SK-N-SH (cell line): ENCODE measurements around the gene MBP.

Source experiments
- CHD2 ChIP-seq: fragments of 150-350 bp; IDR thresholded peaks from 2 replicates; pipeline ENCODE4 v1.6.1; 2018; ENCODE audit warnings: low read length; ENCODE audit not compliant: partially characterized antibody
- CTCF ChIP-seq: fragments of 200-600 bp; sonication (generic); IDR thresholded peaks from 2 replicates; pipeline ENCODE4 v1.6.1; 2017; ENCODE audit warnings: antibody characterized with exemption, mild to moderate bottlenecking, moderate library complexity
- EP300 ChIP-seq, 2 experiments: IDR thresholded peaks; 2 replicates each; pipeline versions ENCODE4 v1.4.0 to v1.6.1; 2012; ENCODE audit warnings: borderline replicate concordance in 1 of 2, low read depth in 1 of 2, low read length in 1 of 2
- GABPA ChIP-seq: IDR thresholded peaks from 2 replicates; pipeline ENCODE4 v1.4.0; 2012; ENCODE audit warnings: low read depth, mild to moderate bottlenecking
- MAX ChIP-seq: IDR thresholded peaks from 2 replicates; pipeline ENCODE4 v1.4.0; 2012; ENCODE audit warnings: low read depth
- NRF1 ChIP-seq: IDR thresholded peaks from 2 replicates; pipeline ENCODE4 v1.6.1; 2012; ENCODE audit warnings: low read depth, mild to moderate bottlenecking, low read length
- REST ChIP-seq: IDR thresholded peaks from 2 replicates; pipeline ENCODE4 v1.6.1; 2012; ENCODE audit warnings: mild to moderate bottlenecking, low read depth, low read length, moderate library complexity
- SMC3 ChIP-seq: IDR thresholded peaks from 2 replicates; pipeline ENCODE4 v1.6.1; 2012; ENCODE audit warnings: low read depth, low read length, improper control_type of control experiment
- TAF1 ChIP-seq: IDR thresholded peaks from 2 replicates; pipeline ENCODE4 v1.6.1; 2012; ENCODE audit warnings: low read depth, mild to moderate bottlenecking, low read length, moderate library complexity, borderline replicate concordance
- USF2 ChIP-seq: fragments of 150-350 bp; IDR thresholded peaks from 2 replicates; pipeline ENCODE4 v1.6.1; 2017; ENCODE audit warnings: antibody characterized with exemption, low read length, low read depth, borderline replicate concordance

- TF ChIP-seq TAF1 (no peak), NRF1 (no peak), GABPA (no peak), CTCF (no peak), EP300 (IDR thresholded peaks at IDR 0.05; ENCODE audit: borderline replicate concordance in 1 of 2, low read depth in 1 of 2, low read length in 1 of 2) (no peak), CHD2 (no peak), MAX (0 out of 2 replicates have a peak, but pooled peaks have one; percentile 45), USF2 (no peak), REST (no peak), SMC3 (no peak)
These were observed 54.5 kb downstream of the MBP start for GRCh38 chr18:77077941-77078689.
